PFSK-1 (cell line): ENCODE data around the gene COX8A.

Experiments used
- POLR2AphosphoS5 ChIP-seq: IDR thresholded peaks from 2 replicates; pipeline ENCODE4 v1.6.1; 2012; ENCODE audit warnings: low read depth, mild to moderate bottlenecking, control low read depth, low read length, moderate library complexity
- REST ChIP-seq, 2 experiments: IDR thresholded peaks; 2 replicates each; pipeline versions ENCODE4 v1.6.1 to v1.8.0; 2011 to 2012; ENCODE audit warnings: low read depth in 2 of 2, low read length in 2 of 2, control low read depth in 1 of 2, inconsistent platforms in 1 of 2, mild to moderate bottlenecking in 1 of 2, moderate library complexity in 1 of 2; ENCODE audit not compliant: insufficient read depth in 1 of 2
- SIN3A ChIP-seq: IDR thresholded peaks from 2 replicates; pipeline ENCODE4 v1.6.1; 2012; ENCODE audit warnings: mild to moderate bottlenecking, low read length, moderate library complexity, borderline replicate concordance; ENCODE audit not compliant: insufficient read depth
- TAF1 ChIP-seq: IDR thresholded peaks from 2 replicates; pipeline ENCODE4 v1.6.1; 2012; ENCODE audit warnings: low read length, control low read depth, borderline replicate concordance; ENCODE audit not compliant: insufficient read depth

DNA sequence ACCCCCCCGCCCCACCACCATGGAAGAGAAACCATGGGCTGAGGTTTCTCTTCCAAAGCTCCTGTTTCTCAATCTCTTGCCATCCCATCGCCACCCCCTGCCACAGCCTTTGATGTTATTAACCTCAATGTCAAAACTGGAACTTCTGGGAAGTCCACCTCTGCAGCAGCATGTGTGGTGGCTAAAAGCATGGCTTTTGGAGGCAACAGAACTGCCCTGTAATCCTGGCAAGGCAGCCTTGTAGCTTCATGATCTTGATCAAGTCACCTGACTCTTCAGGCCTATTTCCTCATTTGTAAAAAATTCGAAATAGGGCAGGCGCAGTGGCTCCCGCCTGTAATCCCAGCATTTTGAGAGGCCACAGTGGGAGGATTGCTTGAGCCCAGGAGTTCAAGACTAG lies 3.5 kb upstream of the COX8A start:
- TF ChIP-seq POLR2AphosphoS5 = no peak
- no peak for TF ChIP-seq REST (IDR thresholded peaks at IDR 0.05; ENCODE audit: insufficient read depth in 1 of 2, low read depth in 2 of 2, low read length in 2 of 2)
- TF ChIP-seq SIN3A = no peak
- no peak for TF ChIP-seq TAF1
